Raji (cell line): Measurements from ENCODE around the gene C4orf36.

Experiments used
- POLR2A ChIP-seq: IDR thresholded peaks from 2 replicates; pipeline ENCODE4 v1.6.1; 2011; ENCODE audit warnings: low read depth, low read length, control low read depth; ENCODE audit not compliant: insufficient read depth

The C4orf36 gene

GRCh38 chr4:86846921-86847320 is 45.3 kb downstream of the C4orf36 start:
- no peak for TF ChIP-seq POLR2A

GRCh38 chr4:86845593-86845992 is 46.6 kb downstream of the C4orf36 start:
- no peak for TF ChIP-seq POLR2A

- no peak for TF ChIP-seq POLR2A
These were observed 50.9 kb downstream of the C4orf36 start for GRCh38 chr4:86841309-86841708.

- no peak for TF ChIP-seq POLR2A
These were observed 51.4 kb downstream of the C4orf36 start for GRCh38 chr4:86840858-86841257.

GRCh38 chr4:86837691-86838503 is 54.3 kb downstream of the C4orf36 start:
- no peak for TF ChIP-seq POLR2A

GRCh38 chr4:86835677-86836076 is 56.5 kb downstream of the C4orf36 start:
- TF ChIP-seq POLR2A = no peak

- TF ChIP-seq POLR2A = no peak
These were observed 57.3 kb downstream of the C4orf36 start for GRCh38 chr4:86834901-86835300.

GRCh38 chr4:86833615-86834014 is 58.6 kb downstream of the C4orf36 start:
- TF ChIP-seq POLR2A = no peak

- TF ChIP-seq POLR2A = no peak
These were observed 60.7 kb downstream of the C4orf36 start for GRCh38 chr4:86831262-86832130.
